Measurements from ENCODE around the gene ZNF26.

DNA sequence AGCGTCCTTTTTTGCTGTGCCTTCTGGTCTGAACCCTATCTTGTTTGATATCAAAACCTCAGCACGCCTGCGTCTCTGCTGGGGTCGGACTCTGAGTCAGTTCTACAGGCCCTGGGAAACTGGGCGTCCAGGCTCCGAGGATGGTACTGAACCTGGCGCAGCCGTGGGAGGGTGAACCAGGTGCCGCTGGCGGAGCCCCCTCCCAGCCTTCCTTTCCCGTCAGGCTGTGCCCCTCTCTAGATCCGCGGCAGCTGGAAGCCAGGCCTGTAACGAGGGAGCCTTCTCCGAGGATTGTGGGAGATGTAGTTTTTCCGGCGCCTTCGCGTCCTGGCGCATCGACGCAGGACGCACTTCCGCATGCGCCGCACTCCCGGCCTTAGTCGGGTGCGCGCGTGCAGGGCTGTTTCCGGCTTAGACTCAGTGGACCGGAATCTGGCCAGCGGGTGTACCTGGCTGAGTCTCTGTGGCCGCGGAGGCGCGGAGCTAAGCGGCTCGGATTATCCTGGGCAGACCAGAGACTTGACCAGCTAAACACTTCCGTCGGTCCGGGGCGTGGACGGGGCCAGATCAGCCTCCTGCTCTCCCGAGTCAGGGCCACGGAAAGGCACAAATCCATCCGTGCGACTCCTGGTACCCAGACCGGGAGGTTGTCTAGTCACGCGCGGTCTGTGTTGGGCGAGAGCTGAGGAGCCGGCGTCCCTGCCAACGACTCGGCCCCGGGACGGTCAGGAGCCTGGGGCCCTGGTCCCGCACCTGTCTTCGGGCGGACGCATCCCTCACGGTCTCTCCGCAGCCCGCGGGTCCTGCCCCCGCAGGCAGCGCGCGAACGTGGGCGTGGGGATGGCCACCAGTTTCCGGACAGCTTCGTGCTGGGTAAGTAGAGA is at the start of gene ZNF26:
- TF ChIP-seq POLR2AphosphoS5 (IDR thresholded peaks at IDR 0.05; ENCODE audit: borderline replicate concordance, low read depth, low read length) (peak; percentile 85; the same call in 1 of the 2 replicates), FOXP2 (optimal IDR thresholded peaks at IDR 0.05; ENCODE audit: control extremely low read depth, extremely low read length, insufficient read depth) (peak; percentile 79)

Measured in SK-N-MC (cell line).